ENCODE results near the gene KIAA0040.

DNA sequence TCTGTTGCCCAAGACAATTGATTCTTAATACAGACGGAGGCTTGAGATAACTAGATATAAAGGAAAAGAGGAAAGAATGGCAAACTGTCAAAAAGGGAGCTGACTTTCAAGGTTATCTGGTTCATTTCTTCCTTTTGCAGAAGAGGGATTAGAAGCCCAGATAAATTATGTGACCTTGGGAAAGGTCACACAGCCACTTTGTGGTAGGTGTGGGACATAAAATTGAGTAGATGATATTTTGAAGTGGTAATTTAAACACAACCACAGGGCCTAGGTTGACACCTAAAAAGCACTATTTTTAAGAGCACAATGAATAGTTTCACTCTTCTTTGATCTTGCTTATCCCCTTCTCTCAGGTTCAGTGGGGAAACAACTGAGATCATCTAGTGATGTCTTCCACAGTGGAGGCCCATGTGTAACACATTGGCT lies 16.9 kb upstream of the KIAA0040 start:
- TF ChIP-seq, protein P1, sequence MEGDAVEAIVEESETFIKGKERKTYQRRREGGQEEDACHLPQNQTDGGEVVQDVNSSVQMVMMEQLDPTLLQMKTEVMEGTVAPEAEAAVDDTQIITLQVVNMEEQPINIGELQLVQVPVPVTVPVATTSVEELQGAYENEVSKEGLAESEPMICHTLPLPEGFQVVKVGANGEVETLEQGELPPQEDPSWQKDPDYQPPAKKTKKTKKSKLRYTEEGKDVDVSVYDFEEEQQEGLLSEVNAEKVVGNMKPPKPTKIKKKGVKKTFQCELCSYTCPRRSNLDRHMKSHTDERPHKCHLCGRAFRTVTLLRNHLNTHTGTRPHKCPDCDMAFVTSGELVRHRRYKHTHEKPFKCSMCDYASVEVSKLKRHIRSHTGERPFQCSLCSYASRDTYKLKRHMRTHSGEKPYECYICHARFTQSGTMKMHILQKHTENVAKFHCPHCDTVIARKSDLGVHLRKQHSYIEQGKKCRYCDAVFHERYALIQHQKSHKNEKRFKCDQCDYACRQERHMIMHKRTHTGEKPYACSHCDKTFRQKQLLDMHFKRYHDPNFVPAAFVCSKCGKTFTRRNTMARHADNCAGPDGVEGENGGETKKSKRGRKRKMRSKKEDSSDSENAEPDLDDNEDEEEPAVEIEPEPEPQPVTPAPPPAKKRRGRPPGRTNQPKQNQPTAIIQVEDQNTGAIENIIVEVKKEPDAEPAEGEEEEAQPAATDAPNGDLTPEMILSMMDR (IDR thresholded peaks at IDR 0.05): no peak
- TF ChIP-seq POLR2A (IDR thresholded peaks at IDR 0.05): no peak
